NCI-H2196 (cell line): ENCODE data around the gene TMEFF1.
"Not testable (repeated sequence)": the region's sequence is repeated elsewhere in the genome, so short reads cannot be mapped to it uniquely, and the experiment has no call there.

ENCODE experiments used
- DNase-seq: peaks from one replicate; lab custom pipeline; 2025; ENCODE audit not compliant: unreplicated experiment; lab: John Stamatoyannopoulos, UW

Gene TMEFF1

DNA sequence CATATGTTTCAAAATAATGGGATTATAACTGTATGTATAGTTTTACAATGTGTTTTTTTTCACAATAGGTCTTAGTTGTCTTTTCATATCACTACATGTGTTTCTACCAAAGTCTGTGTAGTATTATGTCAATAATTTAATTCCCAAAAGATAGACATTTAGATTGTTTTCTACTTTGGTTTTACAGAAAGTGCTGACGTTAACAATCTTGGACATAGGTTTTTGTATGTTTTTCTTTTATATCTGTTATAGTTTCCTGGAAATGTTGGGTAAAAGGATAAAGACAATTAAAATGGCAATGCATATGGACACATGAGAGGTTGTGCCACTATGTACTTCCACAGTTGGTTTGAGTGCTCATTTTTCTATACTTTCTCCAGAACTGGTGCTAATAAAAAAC lies 15.2 kb downstream of the TMEFF1 start:
- DNase-seq, result no peak

DNA sequence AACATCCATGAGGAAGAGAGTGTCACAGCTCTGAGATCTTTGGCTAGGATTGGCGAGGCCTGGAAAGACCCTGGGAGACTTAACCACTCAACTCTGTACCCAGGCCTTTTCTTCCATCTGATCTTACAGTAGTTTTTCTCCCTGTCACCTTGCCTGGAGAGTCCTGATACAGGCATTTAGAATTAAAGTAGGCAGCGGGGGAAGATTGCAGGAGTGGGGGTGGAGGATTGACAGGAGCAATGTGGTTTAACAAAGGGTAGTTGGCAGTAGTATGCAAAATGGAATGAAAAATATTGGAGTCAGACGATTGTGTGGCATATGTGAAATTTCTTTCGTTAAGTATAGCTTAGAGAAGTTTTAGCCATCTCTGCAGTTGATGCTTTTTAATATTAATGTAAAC lies 16.9 kb downstream of the TMEFF1 start:
- no peak for DNase-seq

DNA sequence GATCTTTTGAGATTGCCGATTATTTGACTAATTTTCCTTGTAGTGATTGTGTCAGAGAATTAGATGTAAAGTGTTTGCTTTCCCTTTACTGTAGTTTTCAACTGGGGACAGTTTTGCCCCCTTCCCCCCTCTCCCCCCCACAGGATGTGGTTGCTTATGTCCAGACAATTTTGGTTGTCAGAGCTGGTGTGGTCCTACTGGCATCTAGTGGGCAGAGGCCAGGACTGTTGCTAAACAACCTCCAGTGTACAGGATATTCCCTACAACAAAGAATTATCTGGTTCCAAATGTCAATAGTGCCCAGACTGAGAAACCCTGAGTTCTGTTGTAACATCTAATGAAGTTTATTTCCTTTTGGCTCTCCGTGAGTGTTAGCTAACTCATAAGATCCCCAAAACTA lies 20.0 kb downstream of the TMEFF1 start:
- DNase-seq, result no peak

DNA sequence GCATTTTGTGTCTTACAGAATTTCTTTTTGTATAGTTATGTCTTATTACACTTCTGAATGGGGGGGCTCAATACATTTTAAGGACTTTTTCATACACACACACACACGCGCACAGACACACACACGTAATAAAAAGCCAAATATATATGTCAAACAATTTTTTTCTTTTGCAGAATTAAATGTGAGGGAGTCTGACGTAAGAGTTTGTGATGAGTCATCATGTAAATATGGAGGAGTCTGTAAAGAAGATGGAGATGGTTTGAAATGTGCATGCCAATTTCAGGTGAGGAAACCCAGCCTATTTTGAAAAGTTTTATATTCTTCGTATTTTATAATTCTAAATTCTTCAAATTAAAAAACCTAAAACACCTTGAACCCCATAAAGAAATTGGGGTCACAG lies 25.6 kb downstream of the TMEFF1 start:
- DNase-seq, result no peak

DNA sequence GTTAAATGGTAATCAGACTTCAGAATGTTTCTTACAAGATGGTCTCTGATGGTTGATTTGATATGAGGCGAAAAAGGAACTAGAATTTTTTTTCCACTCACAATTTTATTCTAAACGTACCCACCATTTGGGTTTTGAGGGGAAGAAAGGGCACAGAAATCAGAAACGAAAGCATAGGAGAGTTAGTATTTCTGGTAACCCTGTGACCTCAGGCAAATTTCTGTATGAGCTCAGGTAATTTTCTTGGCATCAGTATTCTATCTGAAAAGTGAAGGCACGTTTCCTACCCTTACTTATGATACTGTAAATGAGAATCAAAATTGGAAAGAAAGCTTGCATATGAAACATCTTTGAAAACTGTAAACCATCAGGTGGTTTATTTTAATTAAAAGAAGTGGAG lies 26.5 kb downstream of the TMEFF1 start:
- DNase-seq, result no peak

DNA sequence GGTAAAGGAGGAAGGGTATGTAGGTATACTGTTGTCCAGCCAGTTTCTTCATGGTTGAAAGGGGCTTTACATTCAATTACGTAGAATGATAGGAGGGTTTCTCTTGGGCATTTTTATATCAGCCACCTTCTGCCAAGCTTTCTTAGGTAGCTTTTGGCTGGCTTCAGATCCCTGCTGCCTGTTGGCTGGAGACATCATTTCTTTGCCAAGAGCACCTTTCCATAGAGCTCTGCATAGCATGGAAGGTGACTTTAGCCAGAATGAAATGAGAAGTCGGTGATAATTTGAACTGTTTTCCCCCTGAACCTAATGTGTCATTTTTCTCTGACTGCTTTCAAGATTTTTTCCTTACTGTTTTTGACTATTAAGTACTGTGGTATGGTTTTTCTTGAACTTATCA lies 26.9 kb downstream of the TMEFF1 start:
- DNase-seq, result no peak

DNA sequence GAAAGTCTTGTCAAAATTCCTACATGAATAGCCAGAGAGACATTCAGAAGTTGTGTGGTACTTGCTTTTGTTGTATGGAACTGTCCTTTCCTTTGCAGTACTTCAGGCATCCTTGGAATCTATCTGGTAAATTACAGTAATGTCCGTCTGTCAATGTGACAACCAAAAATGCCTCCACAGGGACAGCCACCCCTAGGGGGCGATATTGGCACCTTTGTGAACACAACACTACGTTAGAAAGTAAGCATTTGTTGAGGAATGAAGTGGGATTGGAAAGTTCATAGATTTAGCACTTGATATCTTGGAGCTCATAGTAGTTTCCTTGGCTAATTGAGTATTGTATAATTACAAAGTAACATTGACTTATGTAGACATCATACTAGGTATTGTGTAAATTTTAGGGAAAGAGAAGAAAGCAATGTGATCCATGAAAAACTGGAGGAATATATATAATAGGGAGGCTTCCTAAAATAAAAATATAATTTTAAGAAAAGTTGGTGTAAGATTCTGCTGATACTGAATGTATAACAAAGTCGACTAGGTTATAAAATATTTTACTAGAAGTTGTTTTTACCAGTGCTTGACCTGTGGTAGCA lies 32.7 kb downstream of the TMEFF1 start:
- peak; percentile 28 for DNase-seq

DNA sequence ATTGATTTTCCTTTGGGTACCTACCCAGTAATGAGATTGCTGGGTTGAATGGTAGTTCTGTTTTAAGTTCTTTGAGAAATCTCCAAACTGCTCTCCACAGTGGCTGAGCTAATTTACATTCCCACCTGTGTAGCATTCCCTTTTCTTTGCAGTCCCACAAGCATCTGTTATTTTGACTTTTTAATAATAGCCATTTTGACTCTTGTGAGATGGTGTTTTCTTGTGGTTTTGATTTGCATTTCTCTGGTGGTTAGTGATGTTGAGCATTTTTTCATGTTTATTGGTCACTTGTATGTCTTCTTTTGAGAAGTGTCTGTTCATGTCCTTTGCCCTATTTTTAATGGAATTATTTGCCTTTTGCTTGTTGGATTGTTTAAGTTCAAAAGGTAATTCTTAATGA lies 34.4 kb downstream of the TMEFF1 start:
- DNase-seq, result not testable (repeated sequence)

DNA sequence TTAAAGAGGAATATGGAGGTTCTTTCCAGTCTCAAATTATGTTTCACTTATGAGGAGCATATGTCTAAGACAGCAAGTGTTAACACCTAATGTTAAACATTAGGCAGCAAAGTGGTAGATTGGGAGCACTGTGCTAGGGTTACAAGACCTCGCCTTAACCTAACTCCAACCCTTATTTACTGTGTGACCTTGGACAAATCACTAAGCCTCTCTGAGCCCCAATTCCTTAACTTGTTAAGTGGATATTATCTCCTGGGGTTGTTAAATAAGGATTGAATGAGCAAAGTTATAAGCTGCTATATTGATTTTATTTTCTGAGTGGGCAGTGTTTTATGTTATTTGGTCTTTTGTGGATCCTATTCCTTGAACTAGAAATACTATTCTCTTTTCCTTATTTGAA lies 38.3 kb downstream of the TMEFF1 start:
- DNase-seq, result no peak

DNA sequence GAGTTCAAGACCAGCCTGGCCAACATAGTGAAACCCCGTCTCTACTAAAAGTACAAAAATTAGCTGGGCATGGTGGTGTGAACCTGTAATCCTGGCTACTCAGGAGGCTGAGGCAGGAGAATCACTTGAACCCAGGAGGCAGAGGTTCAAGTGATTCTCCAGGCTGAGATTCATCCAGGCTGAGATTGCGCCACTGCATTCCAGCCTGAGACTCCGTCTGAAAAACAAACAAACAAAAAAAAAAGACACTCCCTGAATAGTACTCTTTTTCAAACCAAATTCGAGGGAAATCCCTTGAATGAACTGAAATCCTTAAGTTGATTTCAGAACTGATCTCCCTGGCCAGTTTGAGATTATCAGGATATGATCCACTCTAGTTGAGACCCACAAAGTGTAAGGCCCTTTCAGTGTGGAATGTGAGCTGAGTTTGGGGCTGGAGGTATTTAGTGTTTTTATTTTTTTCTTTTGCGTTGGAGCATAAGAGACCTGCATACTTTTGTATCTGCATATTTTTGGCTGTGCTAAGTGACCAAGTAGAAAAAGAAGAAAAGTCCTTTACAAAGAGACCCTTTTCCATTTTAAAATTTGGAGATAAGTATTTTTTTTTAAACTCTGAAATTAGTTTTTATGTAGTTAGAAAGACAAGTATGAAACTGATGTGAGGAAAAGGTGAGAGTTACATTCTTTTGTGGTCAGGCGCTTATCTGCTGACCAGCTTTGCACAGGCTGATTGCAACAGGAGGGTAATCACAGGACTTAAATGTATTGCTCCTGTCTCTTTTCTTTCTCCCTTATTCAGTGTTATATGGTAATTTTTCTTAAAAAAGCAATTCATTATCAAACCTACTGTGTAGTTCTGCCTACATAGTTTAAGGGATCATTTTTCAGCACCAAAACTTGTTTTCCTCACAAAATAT lies 42.9 kb downstream of the TMEFF1 start:
- DNase-seq, result no peak

DNA sequence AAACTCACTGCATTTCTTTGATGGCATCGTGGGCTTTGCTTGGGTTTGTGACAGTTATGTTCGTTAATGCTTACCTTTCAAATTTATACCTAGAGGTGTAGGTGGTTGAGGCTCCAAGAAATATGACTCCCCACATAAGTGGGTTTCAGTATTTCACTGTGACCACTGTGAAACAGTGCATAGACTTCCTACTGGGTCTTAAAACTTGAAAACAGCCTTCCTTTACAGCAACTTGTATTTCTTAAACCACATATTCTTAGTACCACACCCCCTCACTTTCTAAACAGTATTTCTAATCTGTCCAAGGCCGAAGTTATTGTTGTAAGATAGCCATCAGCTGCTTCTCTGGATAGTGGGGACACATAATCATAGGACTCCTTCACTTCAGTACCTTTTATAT lies 48.3 kb downstream of the TMEFF1 start:
- DNase-seq, result no peak

DNA sequence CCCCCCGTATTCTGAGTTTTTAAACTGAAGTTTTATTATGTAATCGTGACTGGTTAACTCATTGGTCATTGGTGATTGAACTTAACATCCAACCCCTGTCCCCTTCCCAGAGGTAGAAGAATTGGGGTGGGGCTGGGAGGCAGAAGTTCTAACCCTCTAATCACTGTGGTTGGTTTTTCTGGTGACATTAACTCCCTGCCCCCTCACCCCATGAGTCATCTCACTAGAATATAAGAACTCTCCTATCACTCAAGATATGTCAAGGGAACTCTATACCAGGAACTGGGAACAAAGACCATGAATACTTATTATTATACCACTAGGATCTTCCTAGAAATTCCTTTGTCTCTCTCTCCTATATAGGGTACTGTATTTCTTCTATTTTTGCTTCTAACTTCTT lies 52.6 kb downstream of the TMEFF1 start:
- DNase-seq, result no peak

DNA sequence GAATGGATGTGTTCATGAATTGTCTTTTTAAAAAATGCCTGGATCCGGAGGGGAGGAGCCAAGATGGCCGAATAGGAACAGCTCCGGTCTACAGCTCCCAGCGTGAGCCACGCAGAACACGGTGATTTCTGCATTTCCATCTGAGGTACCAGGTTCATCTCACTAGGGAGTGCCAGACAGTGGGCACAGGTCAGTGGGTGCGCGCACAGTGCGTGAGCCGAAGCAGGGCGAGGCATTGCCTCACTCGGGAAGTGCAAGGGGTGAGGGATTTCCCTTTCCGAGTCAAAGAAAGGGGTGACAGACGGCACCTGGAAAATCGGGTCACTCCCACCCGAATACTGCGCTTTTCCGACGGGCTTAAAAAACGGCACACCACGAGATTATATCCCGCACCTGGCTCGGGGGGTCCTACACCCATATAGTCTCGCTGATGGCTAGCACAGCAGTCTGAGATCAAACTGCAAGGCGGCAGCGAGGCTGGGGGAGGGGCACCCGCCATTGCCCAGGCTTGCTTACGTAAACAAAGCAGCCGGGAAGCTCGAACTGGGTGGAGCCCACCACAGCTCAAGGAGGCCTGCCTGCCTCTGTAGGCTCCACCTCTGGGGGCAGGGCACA lies 54.3 kb downstream of the TMEFF1 start:
- DNase-seq, result not testable (repeated sequence)

DNA sequence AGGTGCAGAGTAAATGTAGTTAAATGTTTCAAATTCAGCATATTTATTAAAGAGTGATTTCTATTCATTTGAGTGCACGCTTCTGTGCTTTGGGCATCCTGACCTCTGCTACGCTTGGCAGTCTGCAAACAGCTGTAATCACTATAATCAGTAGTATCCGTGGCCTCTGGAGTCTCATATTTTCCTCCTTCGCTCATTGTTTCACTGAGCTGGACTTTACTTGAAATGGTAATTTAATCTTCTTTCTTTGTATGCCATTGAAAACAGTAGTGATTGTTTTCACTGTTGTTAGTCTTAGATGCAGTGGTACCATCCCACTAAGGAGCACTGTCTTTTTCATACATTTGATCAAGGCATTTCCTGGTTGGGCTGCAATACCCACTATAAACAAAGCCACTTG lies 61.5 kb downstream of the TMEFF1 start:
- DNase-seq, result no peak

DNA sequence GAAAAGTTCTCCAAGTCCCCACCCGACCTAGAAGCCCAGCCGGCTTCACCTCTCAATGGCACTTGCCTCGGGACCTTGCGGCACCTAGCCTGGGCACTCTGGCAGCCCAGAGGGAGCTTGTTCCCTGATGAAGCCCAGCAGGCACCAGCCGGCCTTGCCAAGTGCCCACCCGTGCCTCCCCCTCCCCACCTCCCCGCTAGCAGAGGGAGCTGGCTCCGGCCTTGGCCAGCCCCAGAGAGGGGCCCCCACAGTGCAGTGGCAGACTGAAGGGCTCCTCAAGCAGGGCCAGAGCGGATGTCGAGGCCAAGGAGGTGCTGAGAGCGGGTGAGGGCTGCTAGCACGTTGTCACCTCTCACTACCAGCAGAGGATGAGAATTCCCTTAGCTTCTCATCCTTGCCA lies 67.4 kb downstream of the TMEFF1 start:
- DNase-seq, result no peak

DNA sequence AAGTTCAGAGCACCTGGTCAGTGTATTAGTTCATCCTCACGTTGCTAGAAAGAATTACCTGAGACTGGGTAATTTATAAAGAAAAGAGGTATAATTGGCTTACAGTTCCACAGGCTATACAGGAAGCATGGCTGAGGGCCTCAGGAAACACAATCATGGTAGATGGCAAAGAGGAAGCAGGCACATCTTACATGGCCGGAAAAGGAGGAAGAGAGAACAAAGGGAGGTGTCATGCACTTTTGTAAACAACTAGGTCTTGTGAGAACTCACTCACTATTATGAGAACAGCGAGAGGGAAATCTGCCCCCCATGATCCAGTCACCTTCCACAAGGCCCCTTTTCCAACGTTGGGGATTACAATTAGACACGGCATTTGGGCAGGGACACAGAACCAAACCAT lies 76.1 kb downstream of the TMEFF1 start:
- DNase-seq, result no peak

DNA sequence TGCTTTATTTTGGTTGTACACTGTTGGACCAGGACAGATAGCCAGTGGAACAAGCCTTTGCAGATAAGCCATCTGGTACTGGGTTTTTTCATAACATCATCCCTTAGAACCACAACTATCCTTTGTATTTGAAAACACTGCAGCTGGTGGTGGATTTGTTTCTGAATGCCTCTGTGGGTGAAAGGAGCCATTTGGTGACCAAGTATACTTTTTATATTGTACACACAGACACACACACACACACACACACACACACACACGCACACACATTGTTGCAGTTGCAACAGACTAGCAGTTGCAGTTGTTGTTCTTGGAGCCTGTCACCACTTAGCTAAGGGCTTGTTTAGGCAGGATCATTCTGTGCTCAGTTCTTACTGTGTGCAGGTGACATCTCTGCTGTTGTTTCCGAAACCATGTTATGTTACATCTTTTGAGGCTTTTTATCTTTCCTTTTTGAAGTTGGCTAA lies 82.0 kb downstream of the TMEFF1 start:
- DNase-seq, result no peak

DNA sequence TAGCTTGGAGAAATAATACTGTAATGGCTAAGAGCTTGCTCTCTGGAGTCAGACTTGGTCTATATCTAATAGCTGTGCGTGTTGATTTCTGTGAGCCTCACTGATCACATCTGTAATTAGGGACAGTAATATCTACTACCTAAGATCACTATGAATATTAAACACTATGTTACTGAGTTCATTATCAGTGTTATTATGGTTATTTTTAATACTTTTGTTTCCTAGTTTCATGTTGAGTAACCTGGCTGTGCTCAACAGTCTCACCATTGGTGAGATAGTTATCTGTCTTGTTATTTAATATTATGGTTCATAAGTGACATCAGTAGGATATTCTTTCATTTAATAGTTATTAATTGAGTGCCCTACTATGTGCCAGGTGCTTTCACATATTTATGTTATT lies 82.5 kb downstream of the TMEFF1 start:
- DNase-seq, result no peak

DNA sequence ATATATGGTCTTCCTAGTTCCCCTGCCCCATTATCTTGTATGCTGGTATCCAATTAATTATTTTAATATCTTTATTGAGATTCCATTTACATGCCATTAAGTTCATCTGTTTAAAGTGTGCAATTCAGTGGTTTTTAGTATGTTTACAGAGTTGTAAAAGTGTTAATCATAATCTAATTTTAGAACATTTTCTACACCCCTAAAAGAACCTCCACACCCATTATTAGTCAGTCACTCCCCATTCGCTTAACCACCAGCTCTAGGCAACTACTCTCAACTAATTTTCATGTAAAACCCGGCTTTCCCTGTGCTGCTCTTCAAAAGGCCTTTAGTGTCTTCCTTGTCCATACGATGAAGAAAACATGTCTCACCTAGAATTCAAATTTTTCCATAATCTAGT lies 84.1 kb downstream of the TMEFF1 start:
- no peak for DNase-seq

DNA sequence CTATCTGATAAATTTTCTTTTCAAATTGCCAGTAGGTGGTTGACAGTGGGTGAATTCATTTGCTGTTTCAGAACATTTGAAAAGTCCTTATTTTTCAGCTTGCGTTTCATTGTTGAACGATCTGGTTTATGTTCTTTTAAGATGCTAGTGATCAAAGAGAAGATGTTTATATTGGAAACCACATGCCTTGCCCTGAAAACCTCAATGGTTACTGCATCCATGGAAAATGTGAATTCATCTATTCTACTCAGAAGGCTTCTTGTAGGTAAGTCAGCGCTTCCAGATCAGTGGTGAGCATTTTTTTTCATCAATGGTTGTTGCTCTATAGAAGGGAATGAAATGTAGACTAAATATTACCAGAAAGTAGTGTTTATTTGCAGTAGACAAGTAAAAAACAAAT lies 88.3 kb downstream of the TMEFF1 start:
- no peak for DNase-seq

DNA sequence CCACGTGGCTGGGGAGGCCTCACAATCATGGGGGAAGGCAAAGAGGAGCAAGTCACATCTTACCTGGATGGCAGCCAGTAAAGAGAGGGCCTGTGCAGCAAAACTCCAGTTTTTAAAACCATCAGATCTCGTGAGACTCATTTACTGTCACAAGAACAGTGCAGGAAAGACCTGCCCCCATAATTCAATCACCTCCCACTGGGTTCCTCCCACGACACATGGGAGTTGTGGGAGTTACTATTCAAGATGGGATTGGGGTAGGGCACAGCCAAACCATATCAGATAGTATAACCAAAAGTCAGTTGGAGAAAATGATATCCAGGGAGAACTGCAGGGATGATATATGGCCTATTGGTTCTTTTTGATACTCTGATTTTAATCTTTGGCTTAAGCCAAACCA lies 94.9 kb downstream of the TMEFF1 start:
- DNase-seq, result no peak

DNA sequence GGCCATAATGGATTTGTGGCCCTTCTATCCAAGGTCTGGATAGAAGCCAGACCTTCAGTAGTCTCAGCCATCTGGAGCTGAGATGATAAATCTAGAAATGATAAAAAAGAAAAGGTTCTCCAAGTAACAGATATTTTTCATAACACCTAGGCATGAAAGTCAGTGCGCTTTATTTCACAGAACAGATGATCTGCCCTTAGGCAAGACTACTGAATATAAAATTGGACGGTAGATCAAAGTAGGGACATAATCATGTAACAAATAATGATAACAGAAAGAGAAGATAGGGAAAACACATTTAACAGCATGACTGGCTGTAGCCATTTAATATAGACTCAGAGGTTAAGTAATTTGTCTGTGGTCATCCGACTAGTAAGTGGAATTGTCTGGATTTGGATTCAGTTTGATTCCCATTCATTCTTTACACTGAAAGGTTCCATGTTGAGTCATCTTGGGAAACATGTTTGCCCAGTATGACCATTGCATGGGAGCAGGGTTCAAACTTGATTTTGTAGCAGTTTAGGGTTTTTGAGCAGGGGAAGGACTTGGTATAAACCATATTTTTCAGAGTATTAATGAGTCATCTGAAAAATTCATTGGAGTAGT lies 100.8 kb downstream of the TMEFF1 start:
- DNase-seq, result no peak
